Hippocampal formation (tissue), 2 donors: ENCODE results near the gene LCN12.
A peak's percentile ranks its signal among the peaks of the same experiment; 100 is the strongest.
"Not testable (repeated sequence)": the region's sequence is repeated elsewhere in the genome, so short reads cannot be mapped to it uniquely, and the experiment has no call there.

Experiments
- DNase-seq, 2 donors: peaks; one replicate each; lab custom pipeline; 2025; lab: John Stamatoyannopoulos, UW

Gene LCN12

GRCh38 chr9:136990242-136990911 is 38.3 kb downstream of the LCN12 start:
- DNase-seq: no peak

- DNase-seq: peak; percentile 76 to 87
These were observed 40.1 kb downstream of the LCN12 start, which contains the start of gene PAXX for GRCh38 chr9:136991993-136992818. PAXX (plus strand) TSS chr9:136992422; CDS start chr9:136992444, 22 bp downstream.

GRCh38 chr9:136992819-136993369 is 40.8 kb downstream of the LCN12 start:
- DNase-seq: no peak

GRCh38 chr9:136994180-136994887 is 42.3 kb downstream of the LCN12 start:
- no peak for DNase-seq

GRCh38 chr9:136994888-136995230 is 42.8 kb downstream of the LCN12 start:
- DNase-seq: no peak

- no peak for DNase-seq
These were observed 43.3 kb downstream of the LCN12 start for GRCh38 chr9:136995362-136995761.

- DNase-seq: no peak
These were observed 43.8 kb downstream of the LCN12 start for GRCh38 chr9:136995772-136996311.

- DNase-seq: no peak
These were observed 44.6 kb downstream of the LCN12 start, which contains the start of gene CLIC3 for GRCh38 chr9:136996361-136997292. CLIC3 (minus strand) TSS chr9:136996568; CDS start chr9:136996543, 25 bp downstream.

GRCh38 chr9:136997371-136997770 is 45.3 kb downstream of the LCN12 start:
- DNase-seq: no peak

GRCh38 chr9:136997830-136998234 is 45.8 kb downstream of the LCN12 start:
- no peak for DNase-seq

- no peak for DNase-seq
These were observed 48.3 kb downstream of the LCN12 start for GRCh38 chr9:137000177-137000930.

- DNase-seq: no peak
These were observed 50.0 kb downstream of the LCN12 start for GRCh38 chr9:137001857-137002645.

- DNase-seq: no peak
These were observed 50.6 kb downstream of the LCN12 start for GRCh38 chr9:137002646-137003041.

GRCh38 chr9:137004285-137004684 is 52.2 kb downstream of the LCN12 start:
- DNase-seq: not testable (repeated sequence)
